UCSD-AML1 (cell line): ENCODE measurements around the gene GMNN.

Source experiments
- DNase-seq: peaks from one replicate; lab custom pipeline; 2025; ENCODE audit not compliant: unreplicated experiment; lab: John Stamatoyannopoulos, UW

The GMNN gene

DNA sequence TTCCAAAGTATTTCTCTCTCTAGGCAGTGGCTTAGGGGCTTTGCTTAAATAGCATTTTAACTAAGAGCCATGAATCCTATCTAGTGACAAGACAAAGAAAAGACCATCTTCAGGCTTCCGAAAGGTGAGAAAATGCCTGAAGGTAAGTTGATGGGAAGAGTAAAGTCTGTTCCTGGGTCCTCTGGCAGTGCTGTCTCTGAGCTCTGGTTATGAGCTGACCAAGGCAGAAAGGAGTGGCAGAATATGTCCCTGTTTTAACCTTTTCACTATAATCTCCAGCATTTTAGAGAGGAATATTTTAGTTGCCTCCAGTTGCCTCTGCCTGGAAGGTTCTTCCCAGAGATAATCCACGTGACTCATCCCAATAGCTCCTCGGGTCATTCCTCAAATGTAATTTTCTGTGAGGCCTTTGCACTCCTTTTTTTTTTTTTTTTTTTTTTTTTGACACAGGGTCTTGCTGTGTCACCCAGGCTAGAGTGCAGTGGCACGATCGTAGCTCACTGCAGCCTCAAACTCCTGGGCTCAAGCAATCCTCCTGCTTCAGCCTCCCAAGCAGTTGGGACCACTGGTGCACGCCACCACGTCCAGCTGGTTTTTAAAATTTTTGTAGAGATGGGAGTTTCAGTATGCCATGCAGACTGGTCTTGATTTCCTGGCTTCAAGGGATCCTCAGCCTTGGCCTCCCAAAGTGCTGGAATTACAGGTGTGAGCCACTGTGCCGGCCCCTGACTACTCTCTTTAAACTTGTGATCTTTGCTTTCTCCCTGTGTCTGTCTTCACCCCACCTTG is 27.7 kb downstream of the GMNN start:
- no peak for DNase-seq

DNA sequence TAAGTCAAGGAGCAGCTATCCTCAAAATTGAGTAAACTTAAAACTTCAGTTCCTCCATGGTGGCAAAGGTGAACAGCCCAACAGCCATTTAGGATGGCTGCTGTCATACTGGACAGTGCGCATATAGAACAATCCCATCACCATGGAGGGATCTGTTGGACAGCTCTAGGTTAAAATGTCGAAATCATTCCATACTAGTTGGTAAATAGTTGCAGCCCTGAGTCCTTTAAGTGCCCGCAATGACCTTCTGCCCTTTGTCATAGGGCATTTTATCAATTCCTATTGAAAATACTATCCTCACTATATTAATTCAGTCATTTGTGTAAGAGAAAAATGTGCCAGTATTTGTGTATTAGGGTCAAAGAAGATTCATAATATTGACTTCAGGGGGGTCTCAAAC is 32.8 kb downstream of the GMNN start:
- DNase-seq = no peak

GRCh38 chr6:24809728-24810127 is 35.0 kb downstream of the GMNN start:
- DNase-seq = no peak

DNA sequence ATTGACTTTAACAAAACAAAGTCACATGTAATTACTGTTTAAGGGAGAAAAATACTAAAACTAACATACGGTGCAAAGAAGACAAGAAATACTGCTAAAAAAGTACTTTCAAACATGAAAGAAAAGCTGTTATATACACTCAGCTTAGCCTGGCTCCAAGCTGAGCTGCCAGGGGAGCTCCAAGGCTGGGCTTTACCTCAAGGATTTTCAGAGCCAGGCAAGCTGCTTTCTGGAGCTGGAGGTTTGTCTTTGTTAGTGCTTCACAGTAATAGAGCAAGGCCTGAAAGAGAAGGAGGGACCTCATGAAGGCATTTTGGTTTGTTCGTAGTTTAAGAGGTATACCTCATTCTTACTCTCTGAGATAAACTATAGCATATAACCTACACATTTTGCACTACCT is 43.6 kb downstream of the GMNN start:
- no peak for DNase-seq

- DNase-seq = no peak
Observed at GRCh38 chr6:24821860-24822444, 47.2 kb downstream of the GMNN start.

- no peak for DNase-seq
Observed at GRCh38 chr6:24822696-24823095, 48.0 kb downstream of the GMNN start.

DNA sequence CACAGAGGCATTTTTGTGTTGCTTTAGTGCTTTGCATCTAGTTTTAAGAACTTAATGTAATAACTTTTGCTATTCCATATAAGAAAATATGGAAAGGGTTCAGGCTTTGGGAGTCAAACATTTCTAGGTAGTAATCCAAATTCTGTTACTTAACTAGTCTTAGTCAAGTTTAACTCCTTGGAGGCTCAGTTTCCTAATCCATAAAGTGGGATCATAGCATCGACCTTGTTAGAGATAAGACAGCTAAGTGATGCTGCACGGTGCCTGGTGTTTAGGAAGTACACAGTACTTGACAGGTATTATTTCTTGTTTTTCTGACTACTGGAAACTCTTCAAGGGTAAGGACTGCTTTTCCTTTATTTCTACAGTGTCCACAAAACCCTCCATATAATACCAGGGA is 48.4 kb downstream of the GMNN start:
- DNase-seq = no peak

- DNase-seq = no peak
Observed at GRCh38 chr6:24824142-24824938, 49.6 kb downstream of the GMNN start.

DNA sequence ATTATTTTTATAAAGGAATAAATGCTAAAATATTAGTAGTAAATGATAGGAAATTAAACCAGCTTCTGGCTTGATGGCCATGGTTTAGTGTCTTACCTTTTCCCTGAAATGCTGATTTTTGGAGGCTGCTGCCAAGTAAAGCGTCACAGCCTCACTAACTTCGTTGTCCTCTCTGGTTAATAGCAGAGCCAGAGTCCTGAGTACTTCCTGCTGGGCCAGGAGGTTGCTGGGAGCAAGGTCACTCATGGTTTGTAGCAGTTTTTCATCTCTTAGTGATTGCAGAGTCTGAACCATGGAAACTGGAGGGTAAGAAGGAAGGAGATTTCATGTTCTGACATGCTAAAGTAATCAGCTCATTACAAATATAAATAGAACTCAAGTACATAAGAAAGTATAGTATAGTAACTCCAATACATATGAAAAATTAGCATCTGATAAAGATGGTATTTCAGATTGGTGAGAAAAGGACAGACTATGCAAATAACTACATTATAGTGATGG is 50.4 kb downstream of the GMNN start:
- no peak for DNase-seq

GRCh38 chr6:24827162-24827561 is 52.4 kb downstream of the GMNN start:
- no peak for DNase-seq

DNA sequence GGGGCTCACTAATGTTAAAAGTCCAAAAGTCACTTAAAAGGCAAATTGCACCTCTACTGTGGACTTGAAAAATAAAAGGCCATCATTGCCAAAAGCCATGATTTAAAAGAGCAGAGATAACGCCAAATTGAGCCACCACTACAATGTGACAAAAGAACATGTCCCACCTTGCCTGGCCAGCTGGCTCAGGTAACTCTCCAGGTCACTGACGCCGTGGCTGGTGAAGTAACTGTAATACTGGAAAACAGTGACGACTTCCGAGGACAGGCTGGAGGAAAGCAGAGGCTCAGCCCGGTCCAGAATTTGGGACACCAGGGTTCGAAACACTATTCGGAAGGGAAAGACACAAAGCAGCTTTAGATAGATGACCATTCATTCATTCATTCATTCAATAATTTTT is 53.2 kb downstream of the GMNN start:
- no peak for DNase-seq

GRCh38 chr6:24829657-24830056 is 54.9 kb downstream of the GMNN start:
- DNase-seq = no peak

- no peak for DNase-seq
Observed at GRCh38 chr6:24831771-24832716, 57.3 kb downstream of the GMNN start.

- no peak for DNase-seq
Observed at GRCh38 chr6:24832794-24833193, 58.1 kb downstream of the GMNN start.

- DNase-seq = no peak
Observed at GRCh38 chr6:24833711-24834386, 59.1 kb downstream of the GMNN start.
